Raji (cell line): ENCODE data around the gene DQX1.

Experiments used
- POLR2A ChIP-seq: IDR thresholded peaks from 2 replicates; pipeline ENCODE4 v1.6.1; 2011; ENCODE audit warnings: low read depth, low read length, control low read depth; ENCODE audit not compliant: insufficient read depth

Gene DQX1

DNA sequence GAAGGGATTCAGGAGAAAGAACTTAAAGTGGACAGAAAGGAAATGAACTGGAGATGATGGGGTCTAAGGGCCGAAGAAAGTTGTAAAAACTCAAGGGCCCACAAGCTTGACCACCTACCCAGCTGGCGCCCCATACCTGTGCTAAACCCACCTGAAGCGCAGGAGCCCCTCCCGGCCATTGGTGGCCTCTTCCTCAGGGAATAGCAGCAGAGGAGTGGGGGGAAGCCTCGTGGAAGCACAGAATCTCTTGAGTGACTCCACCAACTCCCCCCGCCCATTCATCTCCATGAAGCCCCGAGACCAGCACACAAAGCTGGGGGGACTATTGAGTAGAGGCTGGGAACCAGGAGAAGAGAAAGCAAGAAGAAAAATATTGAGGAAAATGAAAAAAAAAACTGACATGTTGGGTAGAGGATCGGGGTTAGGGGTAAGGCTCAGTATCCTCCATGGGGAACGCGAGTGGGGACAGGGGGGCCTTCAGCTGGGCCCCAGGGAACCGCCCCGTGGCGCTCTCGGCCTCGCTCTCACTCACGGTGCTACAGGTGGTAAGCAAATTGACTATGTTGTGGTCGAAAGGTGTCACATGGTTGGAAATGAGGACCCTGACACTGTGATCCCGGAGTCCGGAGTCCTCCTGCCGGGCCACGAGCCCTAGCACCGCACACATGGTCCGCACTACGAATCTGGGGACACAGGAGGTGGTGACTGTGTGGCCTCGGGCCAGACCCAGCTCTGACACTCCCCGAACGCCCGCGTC lies 2.7 kb upstream of the DQX1 start:
- TF ChIP-seq POLR2A: no peak

DNA sequence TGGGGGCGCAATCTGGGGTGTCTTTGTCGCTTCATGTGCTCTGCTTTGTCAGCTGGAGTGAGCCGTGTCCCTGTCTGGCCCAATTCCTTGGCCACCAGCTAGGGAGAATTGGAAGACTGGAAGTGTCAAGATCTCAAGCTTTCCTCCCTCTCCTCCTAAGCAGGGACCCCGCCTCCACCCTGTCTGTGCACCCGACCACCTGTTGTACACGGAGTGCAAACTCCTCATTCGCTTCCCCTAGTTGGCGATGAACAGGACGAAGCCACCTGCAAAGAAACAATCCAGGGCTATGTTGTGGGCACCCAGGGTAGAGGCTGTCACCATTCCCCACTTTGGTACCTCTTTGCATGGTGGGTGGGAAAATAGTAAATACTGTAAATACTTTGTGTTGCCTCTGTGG lies 1.7 kb upstream of the DQX1 start:
- no peak for TF ChIP-seq POLR2A

DNA sequence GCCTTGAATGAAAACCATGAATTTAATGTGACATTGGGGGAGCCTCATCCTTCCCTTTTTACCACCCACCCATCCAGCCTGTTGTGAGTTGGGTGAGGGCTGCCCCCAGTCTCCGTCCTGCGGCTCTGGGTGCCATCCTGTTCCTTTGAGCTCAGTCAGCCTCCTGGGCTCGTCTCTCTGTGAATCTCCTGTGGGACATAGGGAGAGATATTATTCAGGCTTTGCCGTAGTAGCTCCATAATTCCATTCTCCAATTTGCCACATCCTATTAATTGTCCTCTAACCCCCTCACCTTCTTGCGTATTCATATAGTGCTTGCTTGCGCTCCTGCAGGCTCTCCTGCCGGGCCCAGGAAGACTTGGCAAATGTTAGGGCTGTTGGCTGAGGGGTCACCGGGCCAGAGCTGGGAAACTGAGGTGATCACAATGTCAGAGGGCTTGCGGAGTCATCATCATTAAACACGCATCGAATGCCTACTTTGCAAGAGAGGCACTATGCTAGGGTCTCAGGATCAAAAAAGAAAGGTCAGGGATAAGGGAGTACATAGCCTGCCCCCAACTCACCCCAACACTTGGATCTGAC lies 709 bp upstream of the DQX1 start:
- TF ChIP-seq POLR2A: no peak

DNA sequence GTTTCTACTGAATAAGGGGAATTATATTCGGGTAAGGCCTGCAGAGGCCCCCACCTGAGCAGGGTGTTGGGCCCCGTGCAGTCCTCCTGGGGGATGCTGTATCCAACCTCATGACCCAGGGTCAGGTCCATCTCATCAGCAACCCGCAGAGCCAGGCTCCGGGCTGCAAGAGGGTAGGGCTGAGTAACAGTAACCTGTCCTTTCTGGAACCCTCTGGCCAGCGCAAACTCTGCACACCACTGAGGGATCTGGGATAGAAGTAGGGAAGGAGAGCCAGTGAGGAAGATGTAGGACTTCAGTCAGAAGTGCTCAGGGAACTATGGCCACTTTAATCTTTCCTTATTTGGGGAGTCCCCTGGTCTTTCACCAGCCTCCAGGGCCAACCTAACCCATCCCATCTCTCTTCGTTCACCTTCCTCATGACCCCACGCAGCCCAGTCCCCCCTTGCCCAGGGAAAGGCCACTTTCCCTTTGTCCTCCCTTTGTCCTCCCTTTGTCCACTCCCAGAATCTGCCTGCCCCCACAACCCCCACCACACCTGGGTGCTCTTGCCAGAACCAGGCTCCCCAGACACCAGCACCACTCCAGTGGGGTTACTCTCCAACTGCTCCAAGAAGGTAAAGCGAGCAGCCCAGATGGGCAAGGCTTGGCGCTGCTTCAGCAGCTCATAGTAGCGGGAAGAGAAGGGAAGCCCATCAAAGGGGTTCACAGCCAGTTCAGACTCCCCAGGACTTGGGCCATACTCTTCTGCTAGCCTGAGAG lies 895 bp downstream of the DQX1 start:
- no peak for TF ChIP-seq POLR2A

DNA sequence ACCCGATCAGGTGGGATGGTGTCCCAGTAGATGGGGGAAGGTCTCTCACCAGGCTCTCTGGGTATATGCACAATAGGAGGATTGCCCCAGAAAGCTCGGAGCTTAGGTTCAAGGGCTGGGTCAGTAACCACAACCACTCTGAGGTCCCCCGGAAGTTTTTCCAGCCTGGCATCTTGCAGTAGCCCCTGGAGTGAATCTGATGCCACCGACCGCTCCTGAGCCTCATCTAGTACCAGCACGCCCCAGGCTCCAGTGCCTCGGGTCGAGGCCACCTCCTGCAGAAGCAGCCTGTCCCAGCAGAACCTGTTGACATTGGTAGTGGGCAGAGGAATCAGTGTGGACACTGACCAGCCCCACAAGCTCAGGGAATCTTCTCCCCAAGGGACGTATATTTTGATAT lies 2.0 kb downstream of the DQX1 start:
- no peak for TF ChIP-seq POLR2A

DNA sequence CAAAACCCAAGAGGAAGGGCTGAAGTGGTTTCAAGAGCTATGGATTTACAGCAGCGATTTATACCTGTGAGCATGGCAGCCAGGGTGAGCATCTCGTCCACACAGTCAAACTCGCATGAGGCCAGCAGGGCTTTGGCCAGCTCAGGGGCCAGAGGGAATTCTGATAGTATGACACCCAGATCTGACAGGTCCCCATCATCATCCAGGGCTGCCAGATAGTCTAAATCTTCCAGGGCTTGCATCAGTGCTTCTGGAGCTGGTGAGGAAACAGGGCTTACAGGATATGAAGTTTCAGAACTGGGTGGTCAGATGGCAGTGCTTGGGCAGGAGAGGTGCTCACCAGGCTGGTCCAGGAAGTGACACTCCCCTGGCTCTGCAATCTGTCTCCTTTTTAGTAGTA lies 3.5 kb downstream of the DQX1 start:
- TF ChIP-seq POLR2A: no peak

DNA sequence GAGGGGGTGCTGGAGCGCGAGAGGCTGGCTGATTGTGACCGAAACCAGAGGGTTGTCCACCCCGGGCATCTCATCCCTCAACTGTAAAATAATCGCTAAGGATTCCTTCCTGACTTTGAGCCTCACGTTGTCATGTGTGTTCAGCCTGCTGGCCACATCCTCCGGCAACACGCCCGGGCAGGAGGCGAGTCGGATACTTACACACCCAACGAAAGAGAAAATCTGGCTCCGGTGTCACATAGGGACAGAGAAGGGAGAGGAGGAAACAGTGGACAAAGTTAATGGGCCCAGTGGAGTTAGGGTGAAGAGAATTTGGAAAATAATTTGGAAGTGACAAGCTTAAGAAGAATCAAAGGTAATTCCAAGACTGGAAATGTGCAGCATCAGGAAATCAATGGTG lies 9.4 kb downstream of the DQX1 start:
- no peak for TF ChIP-seq POLR2A

DNA sequence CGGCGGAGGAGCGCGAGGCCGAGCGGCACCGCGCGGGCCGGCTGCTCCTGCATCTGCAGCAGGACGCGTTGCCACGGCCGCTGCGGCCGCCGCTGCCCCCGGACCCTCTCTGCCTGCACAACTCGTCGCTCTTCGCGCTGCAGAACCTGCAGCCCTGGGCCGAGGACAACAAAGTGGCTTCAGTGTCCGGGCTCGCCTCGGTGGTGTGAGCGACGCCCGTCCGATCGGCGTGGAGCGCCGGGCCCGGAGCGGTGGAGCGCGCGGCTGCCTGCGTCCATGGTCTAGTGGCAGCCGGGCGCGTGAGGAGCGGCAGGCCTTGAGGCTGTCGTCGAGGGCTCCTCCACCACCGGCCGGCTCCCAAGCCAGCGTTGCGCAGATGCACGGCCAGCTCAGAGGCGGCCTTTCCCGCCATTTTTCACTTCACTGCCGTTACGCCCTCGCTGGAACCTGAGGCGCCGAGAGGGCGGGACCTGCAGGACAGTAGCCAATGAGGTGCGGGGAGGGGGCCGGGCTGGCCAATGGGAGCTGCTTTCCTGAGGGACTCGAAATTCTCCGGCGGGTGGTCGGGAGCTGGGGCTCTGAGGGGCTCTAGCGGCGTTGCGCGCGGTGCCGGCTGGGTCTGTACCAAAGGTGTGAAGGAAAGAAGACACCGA lies 9.9 kb downstream of the DQX1 start:
- TF ChIP-seq POLR2A: no peak

DNA sequence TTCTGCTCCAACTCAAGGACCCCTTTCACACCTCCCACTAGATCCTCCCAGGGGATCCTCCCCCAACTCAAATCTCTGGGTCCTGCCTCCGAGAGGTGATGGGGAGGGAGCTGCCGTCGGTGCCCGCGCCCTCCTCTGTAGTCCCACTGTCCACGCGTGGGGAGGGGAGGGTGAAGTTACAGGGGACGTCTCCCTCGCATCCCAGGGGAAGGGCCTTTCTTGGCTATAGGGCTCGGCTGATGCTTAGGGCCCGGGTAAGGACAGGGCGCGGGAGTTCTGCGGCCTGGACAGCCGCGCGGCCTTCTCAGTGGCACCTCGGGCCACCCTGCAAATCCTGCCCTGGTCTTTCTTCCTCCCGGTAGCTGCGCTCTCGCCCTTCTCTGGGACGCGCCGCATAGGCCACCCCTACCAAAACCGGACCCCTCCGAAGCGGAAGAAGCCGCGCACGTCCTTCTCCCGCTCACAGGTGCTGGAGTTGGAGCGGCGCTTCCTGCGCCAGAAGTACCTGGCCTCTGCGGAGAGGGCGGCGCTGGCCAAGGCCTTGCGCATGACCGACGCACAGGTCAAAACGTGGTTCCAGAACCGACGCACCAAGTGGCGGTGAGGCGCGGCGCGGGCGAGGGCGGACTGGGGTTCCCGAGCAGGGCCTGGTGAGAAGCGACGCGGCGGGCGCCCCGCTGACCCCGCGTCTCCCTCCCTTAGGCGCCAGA lies 10.6 kb downstream of the DQX1 start:
- TF ChIP-seq POLR2A: no peak

DNA sequence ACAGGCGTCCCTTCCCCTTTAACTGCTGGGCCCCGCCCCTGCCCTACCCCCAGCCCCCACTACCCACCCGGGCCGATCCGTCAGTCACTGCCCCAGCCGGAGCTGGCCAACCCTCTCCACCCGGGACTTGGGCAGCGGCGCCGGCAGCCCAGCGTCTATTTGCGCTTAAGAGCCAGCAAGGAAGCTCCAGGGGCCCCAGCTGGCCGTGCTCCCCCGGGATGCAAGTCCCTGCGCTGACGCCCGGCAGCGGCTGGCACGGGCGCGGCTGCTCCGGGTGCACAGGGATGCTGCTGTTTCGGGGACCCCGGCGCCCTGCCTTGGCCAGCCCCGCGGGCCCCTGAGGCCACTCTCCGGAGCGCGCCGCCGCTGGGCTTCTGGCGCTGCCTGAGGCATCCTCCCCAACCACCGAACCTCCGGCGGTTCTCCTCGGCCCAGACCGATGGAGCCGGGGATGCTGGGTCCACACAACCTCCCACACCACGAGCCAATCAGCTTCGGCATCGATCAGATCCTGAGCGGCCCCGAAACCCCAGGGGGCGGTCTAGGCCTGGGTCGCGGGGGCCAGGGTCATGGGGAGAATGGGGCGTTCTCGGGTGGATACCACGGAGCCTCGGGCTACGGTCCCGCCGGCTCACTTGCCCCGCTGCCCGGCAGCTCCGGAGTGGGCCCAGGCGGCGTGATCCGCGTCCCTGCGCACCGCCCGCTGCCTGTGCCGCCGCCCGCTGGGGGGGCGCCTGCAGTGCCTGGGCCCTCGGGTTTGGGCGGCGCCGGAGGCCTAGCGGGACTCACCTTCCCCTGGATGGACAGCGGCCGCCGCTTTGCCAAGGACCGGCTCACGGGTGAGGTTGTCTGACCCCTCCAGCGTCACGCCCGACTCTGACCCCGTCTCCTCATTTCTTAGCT lies 11.4 kb downstream of the DQX1 start, which contains the start of gene TLX2:
Gene TLX2, plus strand, starts transcription at position 83 of the 903 bp plus-strand sequence. Its CDS starts 357 bp downstream, at position 440.
- TF ChIP-seq POLR2A: no peak

DNA sequence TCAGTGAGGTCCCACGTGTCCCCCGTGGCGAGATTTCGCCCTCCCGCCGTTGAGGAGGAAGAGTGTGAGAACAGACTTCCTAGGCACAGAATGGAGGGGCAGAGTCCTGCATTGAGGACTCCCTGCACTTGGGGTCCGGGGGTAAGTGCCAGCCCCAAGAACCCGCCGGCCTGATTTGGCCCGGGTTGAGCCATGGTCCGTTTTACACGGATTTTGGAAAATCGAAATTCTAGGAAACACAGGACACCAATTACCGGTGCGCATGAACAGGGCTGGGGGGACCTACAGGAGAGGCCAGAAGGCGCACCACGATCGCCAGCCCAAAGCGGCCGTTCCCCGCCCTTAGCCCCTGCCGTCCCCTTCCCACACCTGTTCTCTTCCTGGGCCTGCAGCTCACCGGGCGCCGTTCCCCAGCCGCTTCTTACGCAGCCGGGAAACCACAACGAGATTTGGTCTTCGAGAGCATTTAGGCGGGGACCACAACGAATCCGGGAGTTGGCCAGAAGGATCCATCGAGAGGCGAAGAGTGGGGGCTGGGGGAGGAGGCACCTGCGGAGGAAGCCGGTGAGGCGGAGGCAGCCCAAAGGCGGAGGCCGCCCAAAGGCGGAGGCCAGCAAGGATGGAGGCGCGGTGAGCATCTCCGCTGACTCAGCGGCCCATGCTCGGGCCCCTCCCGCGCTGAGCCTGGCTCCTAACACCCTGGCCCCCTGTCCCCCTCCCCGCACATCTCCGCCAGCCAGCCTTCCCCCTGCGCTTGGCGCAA lies 12.2 kb downstream of the DQX1 start:
- no peak for TF ChIP-seq POLR2A

DNA sequence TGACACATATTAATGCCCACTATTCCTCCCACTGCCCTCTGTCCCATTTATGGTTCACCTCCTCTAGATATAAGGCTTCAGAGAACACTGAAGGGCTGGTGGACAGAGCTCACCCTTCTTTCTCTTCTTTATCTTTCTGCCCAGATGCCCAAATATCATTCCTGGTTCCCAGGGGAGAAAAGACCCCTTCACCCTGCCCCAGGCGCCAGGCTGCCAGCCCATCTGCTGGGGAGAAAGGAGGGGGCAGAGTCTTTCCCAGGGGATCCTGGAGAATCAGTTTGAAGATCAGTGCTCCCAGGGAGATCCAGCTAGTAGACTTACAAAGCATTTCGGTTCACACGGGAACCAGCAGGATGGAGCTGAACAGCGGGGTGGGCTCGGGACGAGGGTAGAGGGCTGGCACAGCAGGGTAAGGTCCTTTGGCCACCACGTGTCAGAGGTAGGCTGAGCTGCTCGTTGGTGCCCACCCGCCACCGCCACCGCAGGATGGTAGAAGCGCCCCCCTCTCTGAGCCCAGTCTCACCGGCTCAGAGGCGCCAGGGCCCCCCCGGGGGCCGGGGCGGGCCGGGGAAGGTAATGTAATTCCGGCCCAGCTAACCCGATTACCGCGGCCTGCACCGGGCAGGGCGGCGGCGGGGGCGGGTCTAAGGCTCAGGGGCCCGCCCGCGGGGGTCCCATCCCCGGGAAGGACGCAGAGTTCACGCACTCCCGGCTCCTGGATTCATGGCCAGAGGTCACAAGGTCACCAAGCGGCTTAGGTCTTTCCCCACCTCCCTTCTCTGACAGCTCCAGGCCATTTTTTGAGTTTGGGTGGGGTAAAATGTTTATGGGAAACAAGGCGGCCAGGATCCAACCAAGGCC lies 13.1 kb downstream of the DQX1 start:
- TF ChIP-seq POLR2A: no peak
